ENCODE results near the gene SAFB. TPM values are rescaled to one million over a fixed set of nuclear protein-coding genes. Genes with fewer than 3 reads are reported as not detected.

The SAFB gene
- polyA plus RNA-seq, 1 experiment, result 34.0 TPM

- Histone ChIP-seq H3K27me3 (ENCODE audit: control insufficient read depth, insufficient read depth, low read length) (no peaks in the 10 kb centered on the region), H3K9me3 (ENCODE audit: control insufficient read depth, insufficient read depth, low read length) (no peaks in the 10 kb centered on the region), H3K4me3 (ENCODE audit: low read depth, low read length) (no peak overlapping the region), H3K27ac (ENCODE audit: low read depth, low read length) (no peak overlapping the region)
- no peak for DNase-seq (ENCODE audit: low read depth, low spot score)
- no peak for TF ChIP-seq CTCF (IDR thresholded peaks at IDR 0.05; ENCODE audit: low read depth, low read length)
- ChIA-PET POLR2A (interaction anchor here (0.7 to 1.6 kb wide), 2 partner anchors 22 to 39 kb away, joined by 5 to 10 read pairs; partner anchors contain the start of genes SAFB and SAFB2), CTCF (interaction anchor here (1.3 kb wide), 1 partner anchor 28 kb away, joined by 4 read pairs; the partner anchor contains the start of gene RPL36)
These were observed 38.6 kb downstream of the SAFB start for GRCh38 chr19:5661483-5661882.

GRCh38 chr19:5663904-5664303 is 41.0 kb downstream of the SAFB start:
- CTCF ChIA-PET, result interaction anchor here (1.8 kb wide), 1 partner anchor 26 kb away, joined by 5 read pairs; the partner anchor contains the start of gene RPL36

GRCh38 chr19:5664515-5664914 is 41.6 kb downstream of the SAFB start:
- DNase-seq (ENCODE audit: low read depth, low spot score), result no peak
- CTCF ChIA-PET, result interaction anchor here (1.1 to 1.8 kb wide), 2 partner anchors 22 to 25 kb away, joined by 3 to 5 read pairs; partner anchors contain the start of gene RPL36
- H3K9me3 ChIP-seq (ENCODE audit: control insufficient read depth, insufficient read depth, low read length), result no peaks in the 10 kb centered on the region
- no peak overlapping the region for H3K27ac ChIP-seq (ENCODE audit: low read depth, low read length)
- H3K4me3 ChIP-seq (ENCODE audit: low read depth, low read length), result no peak overlapping the region
- no peak for TF ChIP-seq CTCF (IDR thresholded peaks at IDR 0.05; ENCODE audit: low read depth, low read length)
- H3K27me3 ChIP-seq (ENCODE audit: control insufficient read depth, insufficient read depth, low read length), result no peaks in the 10 kb centered on the region
- POLR2A ChIA-PET, result no interaction called here

More at GRCh38 chr19:5663904-5664303, 41.0 kb downstream of the SAFB start:
- Histone ChIP-seq H3K27ac (ENCODE audit: low read depth, low read length) (no peak overlapping the region), H3K27me3 (ENCODE audit: control insufficient read depth, insufficient read depth, low read length) (no peaks in the 10 kb centered on the region), H3K9me3 (ENCODE audit: control insufficient read depth, insufficient read depth, low read length) (no peaks in the 10 kb centered on the region), H3K4me3 (ENCODE audit: low read depth, low read length) (no peak overlapping the region)
- POLR2A ChIA-PET, result no interaction called here
- TF ChIP-seq CTCF (IDR thresholded peaks at IDR 0.05; ENCODE audit: low read depth, low read length), result no peak
- no peak for DNase-seq (ENCODE audit: low read depth, low spot score)

GRCh38 chr19:5665781-5666513 is 43.1 kb downstream of the SAFB start:
- no peaks in the 10 kb centered on the region for H3K9me3 ChIP-seq (ENCODE audit: control insufficient read depth, insufficient read depth, low read length)
- no peak overlapping the region for H3K4me3 ChIP-seq (ENCODE audit: low read depth, low read length)
- ChIA-PET CTCF (interaction anchor here (1.8 kb wide), 1 partner anchor 24 kb away, joined by 5 read pairs; the partner anchor contains the start of gene RPL36), POLR2A (no interaction called here)
- TF ChIP-seq CTCF (IDR thresholded peaks at IDR 0.05; ENCODE audit: low read depth, low read length), result peak; percentile 42
- H3K27me3 ChIP-seq (ENCODE audit: control insufficient read depth, insufficient read depth, low read length), result no peaks in the 10 kb centered on the region
- H3K27ac ChIP-seq (ENCODE audit: low read depth, low read length), result peak overlapping the region; percentile 47
- peak; percentile 41 for DNase-seq (ENCODE audit: low read depth, low spot score)

- H3K4me3 ChIP-seq (ENCODE audit: low read depth, low read length), result no peak overlapping the region
- CTCF ChIA-PET, result no interaction called here
- POLR2A ChIA-PET, result no interaction called here
These were observed 44.2 kb downstream of the SAFB start for GRCh38 chr19:5666921-5667610.

More at GRCh38 chr19:5666921-5667610, 44.2 kb downstream of the SAFB start:
- no peaks in the 10 kb centered on the region for H3K27me3 ChIP-seq (ENCODE audit: control insufficient read depth, insufficient read depth, low read length)
- no peak for DNase-seq (ENCODE audit: low read depth, low spot score)
- H3K27ac ChIP-seq (ENCODE audit: low read depth, low read length), result no peak overlapping the region
- no peaks in the 10 kb centered on the region for H3K9me3 ChIP-seq (ENCODE audit: control insufficient read depth, insufficient read depth, low read length)
- TF ChIP-seq CTCF (IDR thresholded peaks at IDR 0.05; ENCODE audit: low read depth, low read length), result no peak

Measured in AG04450 (cell line).